Measurements from ENCODE around the gene EEF1AKMT1.

- no peak for TF ChIP-seq CTCF (IDR thresholded peaks at IDR 0.05; ENCODE audit: insufficient read depth, low read length, poor library complexity, severe bottlenecking)
- TF ChIP-seq EZH2phosphoT487 (conservative IDR thresholded peaks at IDR 0.05; ENCODE audit: low read length): no peak
Measured at GRCh38 chr13:20799726-20800416, 26.1 kb upstream of the EEF1AKMT1 start.

All from SU-DHL-6 (cell line).